ENCODE results near the gene HECTD4. TPM values are rescaled to one million over a fixed set of nuclear protein-coding genes. Genes with fewer than 3 reads are reported as not detected.

The HECTD4 gene
- total and polyA plus RNA-seq, 2 experiments from 2014 or later = 25.7 to 36.9 TPM

- TF ChIP-seq REST (IDR thresholded peaks at IDR 0.05; ENCODE audit: unreplicated experiment) = no peak
- TF ChIP-seq CREB1 (CRISPR knock-in tag; IDR thresholded peaks at IDR 0.05; ENCODE audit: low read depth) = no peak
- no peak for TF ChIP-seq POLR2AphosphoS5 (IDR thresholded peaks at IDR 0.05; ENCODE audit: low read depth)
- TF ChIP-seq EZH2 (IDR thresholded peaks at IDR 0.05; ENCODE audit: low read depth, unreplicated experiment) = no peak
Measured at GRCh38 chr12:112413855-112414625, 31.8 kb upstream of the HECTD4 start (continued).

- H3K79me2 ChIP-seq (replicated peaks; ENCODE audit: insufficient read depth) = peaks cover 28% of the 10 kb centered on the region
- H3K4me3 ChIP-seq = no peak overlapping the region
- TF ChIP-seq NANOG (IDR thresholded peaks at IDR 0.05; ENCODE audit: borderline replicate concordance) = no peak
- TF ChIP-seq EZH2phosphoT487 (IDR thresholded peaks at IDR 0.05; ENCODE audit: unreplicated experiment) = no peak
- no peak for TF ChIP-seq CREB1 (CRISPR knock-in tag; IDR thresholded peaks at IDR 0.05; ENCODE audit: low read depth)
- no peak for TF ChIP-seq EZH2 (IDR thresholded peaks at IDR 0.05; ENCODE audit: low read depth, unreplicated experiment)
- no peak for TF ChIP-seq ZNF462 (CRISPR knock-in tag; IDR thresholded peaks at IDR 0.05)
- TF ChIP-seq STAT1 (IDR thresholded peaks at IDR 0.05; ENCODE audit: unreplicated experiment) = no peak
- TF ChIP-seq REST (IDR thresholded peaks at IDR 0.05; ENCODE audit: unreplicated experiment) = no peak
- TF ChIP-seq, protein P1, sequence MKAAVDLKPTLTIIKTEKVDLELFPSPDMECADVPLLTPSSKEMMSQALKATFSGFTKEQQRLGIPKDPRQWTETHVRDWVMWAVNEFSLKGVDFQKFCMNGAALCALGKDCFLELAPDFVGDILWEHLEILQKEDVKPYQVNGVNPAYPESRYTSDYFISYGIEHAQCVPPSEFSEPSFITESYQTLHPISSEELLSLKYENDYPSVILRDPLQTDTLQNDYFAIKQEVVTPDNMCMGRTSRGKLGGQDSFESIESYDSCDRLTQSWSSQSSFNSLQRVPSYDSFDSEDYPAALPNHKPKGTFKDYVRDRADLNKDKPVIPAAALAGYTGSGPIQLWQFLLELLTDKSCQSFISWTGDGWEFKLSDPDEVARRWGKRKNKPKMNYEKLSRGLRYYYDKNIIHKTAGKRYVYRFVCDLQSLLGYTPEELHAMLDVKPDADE (IDR thresholded peaks at IDR 0.05) = no peak
Measured at GRCh38 chr12:112409906-112410244, 27.6 kb upstream of the HECTD4 start.

More at GRCh38 chr12:112409906-112410244, 27.6 kb upstream of the HECTD4 start:
- Histone ChIP-seq H3K27me3 (ENCODE audit: insufficient read depth) (no peaks in the 10 kb centered on the region), H3K4me1 (ENCODE audit: insufficient read depth) (peaks cover 11% of the 10 kb centered on the region; the same call in 1 of the 2 replicates), H3K36me3 (ENCODE audit: insufficient read depth) (peaks cover 38% of the 10 kb centered on the region), H4K20me1 (replicated peaks; ENCODE audit: insufficient read depth) (peaks cover 33% of the 10 kb centered on the region), H3K27ac (ENCODE audit: low read depth) (no peak overlapping the region), H2AFZ (no peak overlapping the region), H3K4me2 (no peak overlapping the region), H3F3A (replicated peaks; ENCODE audit: low read depth) (peaks cover 43% of the 10 kb centered on the region), H3K9me2 (ENCODE audit: insufficient read depth) (no peaks in the 10 kb centered on the region)
- Mint-ChIP-seq H3K36me3 (ENCODE audit: low read depth) (peaks cover 47% of the 10 kb centered on the region), H3K4me1 (peaks cover 16% of the 10 kb centered on the region), H3K27me3 (ENCODE audit: insufficient read depth, low read depth, poor library complexity) (peaks cover 14% of the 10 kb centered on the region), H3K9me3 (no peaks in the 10 kb centered on the region; the same call in 2 of the 3 replicates), H3K27ac (no peak overlapping the region), H3K4me3 (peak overlapping the region; percentile 100; the same call in 1 of the 3 replicates)
- ATAC-seq = no peak
- DNase-seq (ENCODE audit: low spot score) = no peak

Measured in GM23338 (cell line).